K562 (cell line): ENCODE measurements around the gene CCDC85C.

ENCODE experiments used
- CCAR2 ChIP-seq: fragments of 200-400 bp; formaldehyde crosslinking; IDR thresholded peaks from 2 replicates; pipeline ENCODE4 v1.6.1; 2017; ENCODE audit warnings: mild to moderate bottlenecking, low read depth, low read length
- FOXP1 ChIP-seq: sonication (generic); formaldehyde crosslinking; IDR thresholded peaks from 2 replicates; pipeline ENCODE4 v1.8.0; 2022; ENCODE audit warnings: mild to moderate bottlenecking, missing genetic modification reagents
- HBP1 ChIP-seq: fragments of 450-650 bp; formaldehyde crosslinking; IDR thresholded peaks from 2 replicates; pipeline ENCODE4 v1.4.0; 2022; ENCODE audit warnings: missing genetic modification characterization
- KAT2B ChIP-seq: IDR thresholded peaks from one replicate; pipeline ENCODE4 v1.6.1; 2012; ENCODE audit warnings: low read depth, mild to moderate bottlenecking, control low read depth, inconsistent platforms, low read length, moderate library complexity
- MAX ChIP-seq: sonication (generic); formaldehyde crosslinking; IDR thresholded peaks from 2 replicates; pipeline ENCODE4 v1.9.0; 2022; ENCODE audit warnings: mild to moderate bottlenecking, missing genetic modification reagents
- MNT ChIP-seq, 2 experiments: fragments of 450-650 bp; conservative IDR thresholded peaks; 2 replicates each; pipeline ENCODE4 v1.6.1; 2017; ENCODE audit warnings: mild to moderate bottlenecking in 2 of 2, moderate library complexity in 2 of 2
- RCOR1 ChIP-seq, 2 experiments: IDR thresholded peaks; 2 replicates each; pipeline ENCODE4 v1.6.1; 2012; ENCODE audit warnings: low read depth in 2 of 2, low read length in 2 of 2, borderline replicate concordance in 1 of 2, improper control_type of control experiment in 1 of 2
- SP1 ChIP-seq: sonication (generic); formaldehyde crosslinking; IDR thresholded peaks from 2 replicates; pipeline ENCODE4 v1.8.1; 2022; ENCODE audit warnings: mild to moderate bottlenecking, missing genetic modification reagents
- ZNF24 ChIP-seq: fragments of 450-650 bp; IDR thresholded peaks from 2 replicates; pipeline ENCODE4 v1.6.1; 2016
- TF ChIP-seq, protein P1 (sequence below): sonication (generic); formaldehyde crosslinking; IDR thresholded peaks from 2 replicates; pipeline ENCODE4 v1.8.1; 2022; ENCODE audit warnings: missing genetic modification reagents
- TF ChIP-seq, protein P2 (sequence below), 3 experiments: IDR thresholded peaks in 2 of 3; conservative IDR thresholded peaks in 1 of 3; 2 replicates each; pipeline ENCODE4 v1.5.1; 2011 to 2012; ENCODE audit warnings: low read length in 3 of 3, mild to moderate bottlenecking in 3 of 3, control low read depth in 2 of 3, improper control_type of control experiment in 1 of 3, inconsistent platforms in 1 of 3, low read depth in 1 of 3, mixed read lengths in 1 of 3, moderate library complexity in 1 of 3; ENCODE audit not compliant: insufficient read depth in 2 of 3
- TF ChIP-seq, protein P3 (sequence below): sonication (generic); formaldehyde crosslinking; IDR thresholded peaks from 2 replicates; pipeline ENCODE4 v1.8.0; 2023; ENCODE audit warnings: mild to moderate bottlenecking, missing genetic modification reagents

GRCh38 chr14:99608591-99608990, 4.6 kb upstream of the CCDC85C start:
- TF ChIP-seq, protein P1, sequence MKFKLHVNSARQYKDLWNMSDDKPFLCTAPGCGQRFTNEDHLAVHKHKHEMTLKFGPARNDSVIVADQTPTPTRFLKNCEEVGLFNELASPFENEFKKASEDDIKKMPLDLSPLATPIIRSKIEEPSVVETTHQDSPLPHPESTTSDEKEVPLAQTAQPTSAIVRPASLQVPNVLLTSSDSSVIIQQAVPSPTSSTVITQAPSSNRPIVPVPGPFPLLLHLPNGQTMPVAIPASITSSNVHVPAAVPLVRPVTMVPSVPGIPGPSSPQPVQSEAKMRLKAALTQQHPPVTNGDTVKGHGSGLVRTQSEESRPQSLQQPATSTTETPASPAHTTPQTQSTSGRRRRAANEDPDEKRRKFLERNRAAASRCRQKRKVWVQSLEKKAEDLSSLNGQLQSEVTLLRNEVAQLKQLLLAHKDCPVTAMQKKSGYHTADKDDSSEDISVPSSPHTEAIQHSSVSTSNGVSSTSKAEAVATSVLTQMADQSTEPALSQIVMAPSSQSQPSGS: no peak
- TF ChIP-seq RCOR1 (IDR thresholded peaks at IDR 0.05; ENCODE audit: borderline replicate concordance in 1 of 2, low read depth in 2 of 2, low read length in 2 of 2) (no peak), MAX (CRISPR knock-in tag) (no peak), CCAR2 (no peak), HBP1 (CRISPR knock-in tag) (no peak), KAT2B (no peak), ZNF24 (no peak), SP1 (no peak), MNT (conservative IDR thresholded peaks at IDR 0.05) (no peak), FOXP1 (CRISPR knock-in tag) (no peak)
- TF ChIP-seq, protein P2, sequence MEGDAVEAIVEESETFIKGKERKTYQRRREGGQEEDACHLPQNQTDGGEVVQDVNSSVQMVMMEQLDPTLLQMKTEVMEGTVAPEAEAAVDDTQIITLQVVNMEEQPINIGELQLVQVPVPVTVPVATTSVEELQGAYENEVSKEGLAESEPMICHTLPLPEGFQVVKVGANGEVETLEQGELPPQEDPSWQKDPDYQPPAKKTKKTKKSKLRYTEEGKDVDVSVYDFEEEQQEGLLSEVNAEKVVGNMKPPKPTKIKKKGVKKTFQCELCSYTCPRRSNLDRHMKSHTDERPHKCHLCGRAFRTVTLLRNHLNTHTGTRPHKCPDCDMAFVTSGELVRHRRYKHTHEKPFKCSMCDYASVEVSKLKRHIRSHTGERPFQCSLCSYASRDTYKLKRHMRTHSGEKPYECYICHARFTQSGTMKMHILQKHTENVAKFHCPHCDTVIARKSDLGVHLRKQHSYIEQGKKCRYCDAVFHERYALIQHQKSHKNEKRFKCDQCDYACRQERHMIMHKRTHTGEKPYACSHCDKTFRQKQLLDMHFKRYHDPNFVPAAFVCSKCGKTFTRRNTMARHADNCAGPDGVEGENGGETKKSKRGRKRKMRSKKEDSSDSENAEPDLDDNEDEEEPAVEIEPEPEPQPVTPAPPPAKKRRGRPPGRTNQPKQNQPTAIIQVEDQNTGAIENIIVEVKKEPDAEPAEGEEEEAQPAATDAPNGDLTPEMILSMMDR (IDR thresholded peaks at IDR 0.05 in 2 of 3, conservative IDR thresholded peaks at IDR 0.05 in 1 of 3; ENCODE audit: insufficient read depth in 2 of 3, low read depth in 1 of 3, low read length in 3 of 3): no peak
- TF ChIP-seq, protein P3, sequence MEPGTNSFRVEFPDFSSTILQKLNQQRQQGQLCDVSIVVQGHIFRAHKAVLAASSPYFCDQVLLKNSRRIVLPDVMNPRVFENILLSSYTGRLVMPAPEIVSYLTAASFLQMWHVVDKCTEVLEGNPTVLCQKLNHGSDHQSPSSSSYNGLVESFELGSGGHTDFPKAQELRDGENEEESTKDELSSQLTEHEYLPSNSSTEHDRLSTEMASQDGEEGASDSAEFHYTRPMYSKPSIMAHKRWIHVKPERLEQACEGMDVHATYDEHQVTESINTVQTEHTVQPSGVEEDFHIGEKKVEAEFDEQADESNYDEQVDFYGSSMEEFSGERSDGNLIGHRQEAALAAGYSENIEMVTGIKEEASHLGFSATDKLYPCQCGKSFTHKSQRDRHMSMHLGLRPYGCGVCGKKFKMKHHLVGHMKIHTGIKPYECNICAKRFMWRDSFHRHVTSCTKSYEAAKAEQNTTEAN (CRISPR knock-in tag): no peak
